ENCODE results near the gene HIPK3.
"Not testable (repeated sequence)": the region's sequence is repeated elsewhere in the genome, so short reads cannot be mapped to it uniquely, and the experiment has no call there.

The HIPK3 gene

DNA sequence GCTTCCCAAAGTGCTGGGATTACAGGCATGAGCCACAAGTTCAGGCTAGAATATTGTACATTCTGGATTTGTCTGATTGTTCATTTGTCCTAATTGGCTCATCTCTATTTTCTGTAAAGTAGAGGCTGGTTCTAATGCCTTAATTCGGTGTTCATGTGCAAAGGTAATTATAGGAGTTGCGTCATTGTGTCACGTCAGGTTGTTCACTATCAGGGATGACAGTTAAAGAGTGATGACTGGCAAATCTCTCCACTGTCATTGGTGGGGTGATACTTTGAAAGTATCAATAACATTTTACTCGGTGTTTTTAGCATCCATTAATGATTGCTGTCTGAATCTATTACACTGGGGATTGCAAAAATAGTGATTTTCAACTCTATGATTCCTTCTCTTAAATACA is 103.5 kb downstream of the HIPK3 start:
- DNase-seq (ENCODE audit: low spot score) = no peak

DNA sequence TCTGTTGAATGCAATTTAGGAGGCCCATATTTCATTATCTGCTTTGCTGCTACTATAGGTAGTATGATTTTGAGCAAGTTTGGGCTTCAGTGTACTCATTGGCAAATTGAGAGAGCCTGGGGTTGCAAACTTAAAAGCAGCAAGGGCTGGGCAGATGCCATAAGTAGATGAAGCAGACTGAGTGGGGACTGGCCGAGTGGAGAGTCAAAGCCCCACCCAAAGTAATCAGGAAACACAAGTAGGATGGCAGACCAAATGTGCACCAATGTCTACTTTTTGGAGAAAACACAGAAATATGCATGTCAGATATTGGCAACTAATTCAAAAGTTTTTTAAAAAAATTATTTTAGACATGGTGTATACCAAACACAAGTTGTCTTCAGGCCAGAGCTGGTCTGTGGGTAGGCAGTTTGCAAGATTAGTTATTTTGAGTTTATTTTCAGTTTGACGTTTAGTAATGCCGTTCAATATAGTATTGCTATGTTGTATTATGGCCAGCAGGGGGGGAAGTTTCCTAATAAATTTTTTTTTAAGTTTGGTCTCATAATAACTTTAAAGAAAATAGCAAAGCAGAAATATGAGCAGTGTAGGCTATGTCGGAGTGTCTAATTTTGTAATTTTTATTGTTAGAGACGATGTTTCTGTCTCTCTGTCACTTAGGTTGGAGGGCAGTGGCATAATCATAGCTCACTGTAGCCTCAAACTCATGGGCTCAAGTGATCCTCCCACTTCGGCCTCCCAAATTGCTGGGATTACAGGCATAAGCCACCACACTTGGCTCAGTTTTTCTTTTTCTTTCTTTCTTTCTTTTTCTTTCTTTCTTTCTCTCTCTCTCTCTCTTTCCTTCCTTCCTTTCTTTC is 105.1 kb downstream of the HIPK3 start:
- DNase-seq (ENCODE audit: low spot score) = peak; percentile 49

DNA sequence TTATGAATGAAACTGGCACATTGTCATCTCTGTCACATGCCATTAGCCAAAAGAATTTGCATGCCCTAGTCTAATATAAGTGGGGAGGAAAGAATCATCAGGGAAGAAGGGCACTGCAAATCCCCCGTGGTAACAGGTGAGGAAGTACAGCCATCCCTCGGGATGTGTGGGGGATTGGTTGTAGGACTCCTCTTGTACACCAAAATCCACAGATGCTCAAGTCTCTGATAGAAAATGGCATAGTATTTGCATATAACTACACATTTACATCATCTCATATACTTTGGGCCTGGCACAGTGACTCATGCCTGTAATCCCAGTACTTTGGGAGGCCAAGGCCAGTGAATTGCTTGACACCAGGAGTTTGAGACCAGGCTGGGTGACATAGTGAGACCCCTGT is 109.7 kb downstream of the HIPK3 start:
- no peak for DNase-seq (ENCODE audit: low spot score)

DNA sequence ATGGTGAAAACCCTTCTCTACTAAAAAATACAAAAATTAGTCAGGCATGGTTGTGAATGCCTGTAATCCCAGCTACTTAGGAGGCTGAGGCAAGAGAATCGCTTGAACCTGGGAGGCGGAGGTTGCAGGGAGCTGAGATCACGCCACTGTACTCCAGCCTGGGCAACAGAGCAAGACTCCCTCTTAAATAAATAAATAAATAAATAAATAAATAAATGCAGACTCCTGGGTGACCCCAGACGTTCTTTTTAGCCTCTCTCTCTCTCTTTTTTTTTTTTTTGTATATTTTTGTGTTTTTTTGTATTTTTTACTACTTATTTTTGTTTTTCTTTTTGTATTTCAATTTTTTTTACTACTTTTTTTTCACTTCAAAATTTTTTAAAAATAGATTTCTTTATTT is 111.3 kb downstream of the HIPK3 start:
- DNase-seq (ENCODE audit: low spot score) = not testable (repeated sequence)

DNA sequence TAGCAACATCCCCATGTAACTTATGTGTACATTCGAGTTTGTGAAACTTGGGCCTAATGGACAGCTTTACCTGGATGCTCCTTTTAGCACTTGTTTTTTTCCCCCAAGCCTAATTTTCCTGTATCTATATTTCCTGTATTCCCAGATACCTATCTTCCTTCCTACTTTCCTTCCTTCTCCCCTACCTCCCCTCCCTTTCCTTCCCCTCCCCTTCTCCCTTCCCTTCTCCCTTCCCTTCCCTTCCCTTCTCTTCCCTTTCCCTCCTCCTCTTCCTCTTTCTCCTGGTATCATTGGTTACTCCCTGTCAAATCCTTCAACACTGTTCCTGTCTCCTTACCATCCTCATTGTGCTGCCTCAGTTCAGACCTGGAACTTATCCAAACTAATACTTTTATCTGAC is 111.8 kb downstream of the HIPK3 start:
- no peak for DNase-seq (ENCODE audit: low spot score)

DNA sequence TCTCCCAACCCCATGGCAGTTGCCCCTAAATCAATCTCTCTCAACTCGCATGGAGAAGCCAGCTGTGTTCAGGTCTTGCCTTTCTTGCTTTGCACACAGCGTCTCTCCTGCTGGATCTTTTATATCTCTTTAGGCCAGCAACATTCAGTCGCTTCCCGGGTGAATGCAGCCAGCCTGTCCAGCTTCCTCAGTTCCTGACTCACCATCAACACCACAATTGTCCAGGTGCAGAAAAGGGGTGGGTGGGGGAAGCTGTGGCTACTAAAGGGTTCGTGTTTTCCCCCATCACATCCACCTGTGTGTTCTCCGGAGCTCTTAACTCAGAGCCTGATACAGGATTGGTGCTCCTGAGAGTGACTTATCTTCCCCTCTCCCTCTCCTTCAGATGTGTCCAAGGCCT is 116.5 kb downstream of the HIPK3 start:
- DNase-seq (ENCODE audit: low spot score) = no peak

DNA sequence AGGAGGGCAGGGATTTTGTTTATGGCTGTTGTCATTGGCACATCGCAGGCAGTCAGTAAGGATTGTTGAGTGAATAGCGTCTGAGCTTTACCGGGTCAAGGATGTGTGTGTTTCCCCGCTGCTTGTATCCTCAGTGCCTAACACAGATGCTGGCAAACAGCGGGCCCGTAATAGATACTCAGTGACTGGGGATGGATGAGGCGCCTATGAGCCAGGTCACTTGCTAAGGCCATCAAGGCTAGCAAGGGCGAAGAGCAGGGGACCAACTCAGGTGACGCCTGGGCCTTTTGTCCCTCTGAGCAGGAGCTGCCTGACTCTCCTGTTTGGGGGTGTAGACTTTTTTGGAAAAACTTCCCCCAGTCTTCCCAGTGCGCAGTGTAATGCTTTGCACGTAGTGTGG is 118.1 kb downstream of the HIPK3 start:
- DNase-seq (ENCODE audit: low spot score) = no peak

DNA sequence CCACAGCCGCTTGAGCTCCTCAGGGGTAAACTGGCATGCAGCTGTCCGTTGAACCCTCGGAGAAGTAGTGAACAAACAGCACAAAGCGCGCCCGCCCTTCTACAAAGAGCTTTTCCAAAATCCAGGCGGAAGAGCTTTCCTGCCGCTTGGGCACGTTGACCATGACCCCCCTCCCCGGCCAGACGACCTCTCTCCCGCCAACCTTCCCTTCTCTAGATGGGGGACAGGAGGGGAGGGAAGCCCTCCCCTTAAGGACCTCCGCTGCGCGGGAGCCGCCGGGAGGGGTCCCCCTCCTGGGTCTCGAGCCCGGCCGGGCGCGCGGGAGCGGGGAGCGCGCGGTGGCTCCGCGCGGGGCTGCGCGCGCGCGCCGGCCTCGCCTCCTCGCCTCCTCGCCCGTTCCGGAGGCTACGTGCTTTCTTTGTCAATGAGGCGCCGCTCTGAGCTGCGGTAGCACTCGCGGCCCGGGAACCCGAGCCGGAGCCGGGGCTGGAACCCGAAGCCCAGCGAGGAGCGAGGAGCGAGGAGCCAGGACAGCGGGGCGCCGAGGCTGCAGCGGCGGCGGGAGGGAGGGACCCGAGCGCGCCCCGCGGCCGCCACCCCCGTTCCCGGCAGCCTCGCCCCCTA is 118.6 kb downstream of the HIPK3 start, which contains the start of gene KIAA1549L:
Gene KIAA1549L (plus strand): TSS at position 421 of the 624 bp plus-strand sequence.
- peak; percentile 70 for DNase-seq (ENCODE audit: low spot score)

DNA sequence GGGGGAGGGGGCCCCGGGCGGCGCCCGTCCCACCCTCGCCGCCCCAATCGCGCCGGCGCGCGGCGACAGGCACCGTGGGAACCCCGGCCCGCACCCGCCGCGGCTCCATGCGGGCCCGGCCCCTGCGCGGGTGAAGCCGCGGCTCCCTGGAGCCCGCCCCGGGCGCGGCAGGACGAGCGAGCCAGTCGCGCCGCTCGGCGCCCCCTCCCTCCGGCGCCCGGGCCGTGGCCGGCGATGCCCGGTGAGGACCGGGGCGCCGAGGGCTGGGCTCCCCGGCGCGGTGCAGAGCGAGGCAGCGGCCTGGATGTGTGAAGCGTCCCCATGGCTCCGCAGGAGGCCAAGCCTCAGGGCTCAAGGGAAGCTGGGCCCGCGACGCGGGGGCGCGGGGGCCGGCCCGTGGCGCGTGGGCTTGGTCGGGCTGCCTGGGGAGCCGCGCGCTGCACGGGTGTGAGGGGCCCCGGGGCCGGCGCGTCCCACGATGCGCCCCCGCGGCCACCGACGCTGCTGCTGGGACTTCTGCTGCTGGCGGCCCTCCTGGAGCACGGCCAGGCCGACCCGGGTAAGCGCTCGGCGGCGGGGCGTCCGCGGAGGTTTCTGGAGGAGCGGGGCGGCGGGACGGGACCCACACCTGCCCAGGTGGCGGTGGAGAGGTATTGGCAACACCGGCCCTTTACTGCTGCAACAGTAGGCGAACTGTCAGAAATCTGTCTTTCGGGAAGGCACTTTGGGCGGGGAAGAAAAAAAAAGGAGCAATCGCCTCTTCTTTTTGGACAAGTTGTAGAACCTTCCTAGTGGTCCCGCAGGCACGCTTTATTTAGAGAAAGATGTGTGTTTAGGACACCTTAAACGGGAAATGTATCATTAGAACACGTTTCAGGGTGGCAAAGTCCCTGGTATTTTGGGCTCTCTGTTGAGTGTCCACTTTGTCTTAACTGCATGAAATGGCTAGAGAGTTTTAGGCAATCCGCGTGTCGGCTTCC is 119.4 kb downstream of the HIPK3 start:
- peak; percentile 71 for DNase-seq (ENCODE audit: low spot score)

DNA sequence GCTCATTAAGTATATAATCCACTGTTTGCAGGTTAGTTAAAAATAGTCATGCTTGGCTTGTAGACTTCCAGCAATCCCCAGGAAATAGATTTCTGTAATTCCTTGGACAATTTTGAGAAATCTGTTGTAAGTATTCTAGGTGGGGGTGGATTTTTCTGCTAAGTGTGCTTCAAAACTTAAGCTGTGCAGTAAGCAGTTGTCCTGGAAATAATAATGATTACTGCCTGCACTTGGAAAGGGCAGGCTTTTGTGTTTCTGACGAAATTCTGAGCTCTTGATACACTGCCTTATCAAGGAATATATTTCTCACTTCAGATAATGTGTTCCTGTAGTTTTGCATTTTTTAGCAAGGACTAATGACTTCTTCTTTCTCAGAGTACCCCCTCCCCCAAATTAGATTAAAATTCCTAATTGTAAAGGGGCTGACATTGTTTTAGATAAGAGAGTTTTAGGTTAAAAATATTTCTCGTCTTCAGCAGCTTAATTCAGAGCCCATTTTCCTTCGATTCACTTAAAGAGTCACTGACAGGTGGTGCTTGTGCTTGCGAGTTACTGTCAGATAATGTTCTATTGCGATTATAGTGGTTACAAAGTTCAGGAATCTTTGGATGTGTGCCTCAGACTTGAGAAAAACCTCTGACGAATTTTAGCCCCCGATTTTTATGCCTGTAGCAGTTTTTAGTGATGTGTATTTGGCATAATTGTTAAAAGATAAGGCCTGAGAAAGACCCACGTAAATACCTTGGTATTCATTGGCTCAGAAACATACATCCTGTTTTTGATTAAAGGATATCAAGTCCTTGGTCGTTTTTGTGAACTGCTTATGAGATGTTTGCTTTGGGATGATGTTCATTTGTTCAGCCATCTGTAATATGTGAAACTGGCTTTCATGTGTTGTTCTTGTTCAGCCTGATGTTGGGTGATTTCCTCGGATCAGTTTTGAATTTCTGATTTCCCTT is 120.5 kb downstream of the HIPK3 start:
- peak; percentile 21 for DNase-seq (ENCODE audit: low spot score)

DNA sequence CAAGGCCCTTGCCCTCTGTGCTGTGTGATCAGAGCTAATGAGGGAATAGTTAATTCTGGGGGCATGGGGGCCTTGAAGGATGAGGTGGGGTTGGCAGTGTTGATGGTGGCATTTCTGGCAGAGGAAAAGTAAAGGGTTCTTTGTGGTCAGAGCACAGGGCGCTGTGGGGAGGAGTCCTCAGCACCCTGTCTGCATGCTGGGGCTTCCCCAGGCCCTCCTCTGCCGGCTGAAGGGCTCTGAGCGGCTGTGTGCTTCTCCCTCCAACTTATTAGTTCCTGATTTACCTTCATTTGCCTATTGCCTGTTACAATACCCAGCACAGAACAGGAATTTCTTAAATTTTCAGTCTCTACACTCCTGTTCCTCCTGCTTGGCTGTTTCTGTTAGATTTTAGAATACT is 122.8 kb downstream of the HIPK3 start:
- no peak for DNase-seq (ENCODE audit: low spot score)

DNA sequence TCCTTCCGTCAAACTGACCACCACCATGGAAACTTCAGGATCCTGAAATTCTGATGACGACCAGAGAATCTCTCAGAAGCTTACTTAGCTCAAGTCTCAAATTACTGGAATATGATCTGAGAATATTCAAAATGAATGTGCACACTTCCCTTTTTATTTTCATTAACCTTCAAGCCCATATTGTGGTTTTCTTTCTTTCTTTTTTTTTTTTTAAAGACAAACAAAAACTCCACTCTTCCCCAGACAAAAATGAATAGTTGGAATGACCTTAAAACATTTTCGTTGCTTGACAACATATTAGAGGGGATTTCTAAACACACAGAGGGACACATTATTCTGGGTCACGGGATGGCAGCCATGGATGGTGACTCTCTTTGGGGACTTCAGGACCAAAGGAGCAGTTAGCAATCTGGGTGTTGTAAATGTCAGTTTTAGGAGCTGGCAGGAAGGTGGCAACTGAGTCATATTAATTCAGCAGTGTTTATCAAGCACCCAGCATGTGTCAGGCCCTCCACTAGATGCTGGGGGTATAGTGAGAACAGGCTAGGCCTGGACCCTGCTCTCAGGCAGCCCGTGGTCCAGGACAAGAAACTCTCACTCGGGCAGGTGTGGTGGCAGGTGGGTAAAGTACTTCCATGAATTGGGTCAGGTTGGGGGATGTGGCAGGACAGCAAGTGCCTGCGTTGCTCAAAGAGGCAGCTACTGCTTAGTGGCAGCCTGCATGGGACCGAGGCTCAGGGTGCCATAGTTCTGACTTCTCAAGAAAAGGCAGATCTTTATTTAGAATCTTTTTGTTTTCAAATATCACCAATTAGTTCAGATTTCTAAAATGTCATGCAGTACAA is 126.1 kb downstream of the HIPK3 start:
- DNase-seq (ENCODE audit: low spot score) = no peak

DNA sequence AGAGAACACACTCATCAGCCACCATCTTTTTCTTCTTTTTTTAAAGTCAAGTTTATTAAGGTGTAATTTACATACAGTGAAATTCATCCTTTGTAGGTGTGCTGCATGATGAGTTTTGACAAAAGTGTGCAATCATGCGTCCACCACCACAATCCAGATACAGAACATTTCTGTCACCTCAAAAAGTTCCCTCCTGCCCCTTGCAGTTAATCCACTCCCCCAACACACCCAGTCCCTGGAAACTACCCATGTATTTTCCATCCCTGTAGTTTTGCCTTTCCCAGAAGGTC is 126.7 kb downstream of the HIPK3 start:
- no peak for DNase-seq (ENCODE audit: low spot score)

DNA sequence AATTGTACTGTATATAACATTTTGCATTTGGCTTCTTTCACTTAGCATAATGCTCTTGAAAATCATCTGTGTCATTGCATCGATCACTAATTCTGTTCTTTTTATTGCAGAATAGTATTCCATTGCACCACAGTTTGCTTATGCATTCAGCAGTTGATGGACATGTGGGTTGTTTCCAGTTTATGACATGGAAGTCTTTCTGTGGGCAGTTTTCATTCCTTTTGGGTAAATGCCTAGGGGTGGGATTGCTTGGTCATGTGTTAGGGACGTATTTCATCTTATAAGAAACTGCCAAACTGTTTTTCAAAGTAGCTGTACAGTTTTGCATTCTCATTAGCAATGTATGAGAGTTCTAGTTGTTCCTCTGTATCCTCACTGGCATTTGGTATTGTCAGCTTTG is 127.0 kb downstream of the HIPK3 start:
- no peak for DNase-seq (ENCODE audit: low spot score)

DNA sequence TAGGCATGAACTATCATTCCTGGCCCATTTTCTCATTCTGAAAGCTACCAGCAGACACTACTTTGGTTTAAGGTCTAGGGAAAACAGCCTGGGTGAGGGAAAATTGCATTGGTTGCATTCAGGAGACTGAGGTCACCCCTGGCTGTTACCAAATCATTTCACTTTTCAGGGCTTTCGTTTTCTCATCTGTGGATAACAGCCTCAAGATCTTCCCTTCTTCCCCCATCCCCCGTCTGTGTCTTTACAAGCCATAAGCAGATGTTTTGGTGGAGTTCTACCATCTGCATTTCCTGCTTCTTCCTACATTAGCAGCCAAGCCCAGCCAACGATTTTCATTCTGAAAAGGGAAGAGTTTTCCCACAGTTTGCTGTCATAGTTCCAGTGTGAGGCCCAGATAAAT is 130.4 kb downstream of the HIPK3 start:
- DNase-seq (ENCODE audit: low spot score) = peak; percentile 16

DNA sequence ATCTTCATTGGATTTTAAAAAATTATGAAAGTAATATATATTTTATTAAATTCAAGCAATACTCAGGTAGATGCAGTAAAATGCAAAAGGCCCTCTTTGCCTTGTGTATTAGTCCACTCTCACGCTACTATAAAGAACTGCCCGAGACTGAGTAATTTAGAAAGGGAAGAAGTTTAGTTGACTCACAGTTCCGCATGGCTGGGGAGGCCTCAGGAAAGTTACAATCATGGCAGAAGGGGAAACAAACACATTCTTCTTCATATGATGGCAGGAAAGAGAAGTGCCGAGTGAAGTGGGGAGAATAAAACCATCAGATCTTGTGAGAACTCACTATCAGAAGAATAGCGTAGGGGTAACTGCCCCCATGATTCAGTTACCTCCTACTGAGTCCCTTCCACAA is 130.8 kb downstream of the HIPK3 start:
- no peak for DNase-seq (ENCODE audit: low spot score)

DNA sequence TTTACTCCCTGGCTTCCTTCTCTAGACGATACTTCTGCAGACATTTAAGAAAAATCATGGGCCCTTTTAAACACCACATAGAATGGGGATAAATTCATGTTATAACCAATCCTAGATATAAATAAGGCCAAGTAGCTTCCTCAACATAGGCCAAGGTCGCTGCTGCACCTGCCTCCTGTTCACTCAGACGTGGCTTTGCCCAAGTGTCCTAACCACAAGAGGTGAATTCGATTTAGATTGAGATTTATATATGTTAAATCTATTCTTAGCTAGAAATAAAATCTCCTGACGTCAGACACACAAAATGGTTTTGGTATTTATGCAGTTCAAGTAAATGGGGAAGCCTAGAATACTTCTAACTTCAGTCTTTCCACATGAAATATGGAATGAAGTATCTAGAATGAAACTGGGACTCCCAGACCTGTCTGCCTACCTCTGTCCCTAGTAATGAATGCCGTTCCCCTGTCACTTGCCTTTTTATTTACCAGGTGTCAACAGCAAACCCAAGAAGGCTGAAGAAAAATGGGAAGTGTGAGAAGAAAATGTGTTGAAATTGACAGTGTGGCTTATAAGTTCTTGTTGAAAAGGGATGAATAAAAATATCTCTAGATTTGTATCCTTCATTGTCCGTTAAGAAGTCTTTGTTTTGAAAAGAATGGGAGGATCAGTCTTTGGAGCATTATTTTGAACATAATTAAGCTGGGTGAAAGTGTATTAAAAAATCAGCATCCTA is 131.8 kb downstream of the HIPK3 start:
- no peak for DNase-seq (ENCODE audit: low spot score)

DNA sequence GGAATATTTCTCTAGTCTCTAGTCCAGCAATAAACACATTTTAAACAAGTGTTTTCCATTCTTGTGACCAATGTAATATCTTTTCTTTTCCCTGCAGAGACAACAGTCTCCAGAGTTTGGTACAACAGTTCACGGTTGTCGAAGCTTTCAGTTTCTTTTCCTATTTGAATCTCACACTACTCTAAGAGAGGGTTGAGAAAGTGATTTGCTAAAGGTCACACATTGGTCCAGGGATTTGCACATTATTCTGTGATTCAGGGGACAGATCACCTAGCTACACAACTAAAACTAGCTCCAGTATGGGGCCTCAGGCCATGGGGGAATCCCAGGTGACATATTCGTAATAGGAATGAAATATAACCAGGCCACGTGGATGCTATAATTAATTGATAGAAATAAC is 132.5 kb downstream of the HIPK3 start:
- DNase-seq (ENCODE audit: low spot score) = no peak

DNA sequence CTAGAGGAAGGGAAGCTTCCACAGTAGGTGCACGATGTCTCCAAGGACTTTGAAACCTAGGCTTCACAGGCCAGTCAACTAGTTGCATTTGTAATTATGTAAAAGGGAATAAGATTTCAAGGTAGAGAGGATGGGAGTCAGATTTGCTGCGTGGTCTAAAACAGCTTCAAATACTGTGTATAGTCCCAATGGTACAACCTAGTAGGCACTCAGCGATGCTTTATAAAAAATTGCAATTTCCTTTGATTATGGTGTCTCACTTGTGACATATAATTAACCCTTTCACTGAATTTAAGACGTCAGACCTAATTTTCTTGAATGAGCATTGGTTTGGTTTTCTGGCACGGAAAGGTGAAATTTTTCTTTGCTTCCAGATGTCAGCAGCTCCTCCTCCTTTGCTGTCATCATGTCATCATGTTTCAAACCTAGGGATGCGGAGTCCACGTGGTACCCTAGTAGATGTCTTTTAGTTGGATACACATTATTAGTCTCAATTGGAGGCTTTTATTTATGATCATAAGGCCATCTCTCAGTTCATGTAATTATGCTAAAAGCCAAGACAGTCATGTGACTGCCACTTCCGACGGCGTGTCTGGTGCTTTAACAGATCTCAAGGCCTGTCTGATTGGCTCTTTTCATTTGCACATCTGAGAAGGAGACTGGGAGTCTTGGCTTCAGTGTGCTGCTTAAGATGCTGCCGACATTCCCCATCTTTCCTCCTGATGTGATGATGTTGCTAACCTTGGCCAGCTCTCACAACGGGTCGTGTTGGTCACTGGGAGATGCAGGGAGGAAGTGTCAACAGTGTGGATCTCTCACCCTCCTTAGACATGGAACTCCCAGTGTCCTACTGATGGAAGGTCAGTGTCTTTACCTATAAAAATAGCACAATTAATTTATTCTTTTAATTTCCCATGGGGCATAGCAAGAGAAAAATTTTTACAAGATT is 134.0 kb downstream of the HIPK3 start:
- no peak for DNase-seq (ENCODE audit: low spot score)

Data from GM03348 (cell line).